Stimulated activated CD4-positive, alpha-beta T cell treated with anti-CD3 and anti-CD28 coated beads, Interleukin-12 subunit alpha, Interleukin-12 subunit beta, amount 100 ng/mL, for 4 hours (primary cell): ENCODE data around the gene P2RY14.

Experiments used
- DNase-seq: peaks from one replicate; pipeline ENCODE4 v3.0.0-alpha.2; 2020

The P2RY14 gene

DNA sequence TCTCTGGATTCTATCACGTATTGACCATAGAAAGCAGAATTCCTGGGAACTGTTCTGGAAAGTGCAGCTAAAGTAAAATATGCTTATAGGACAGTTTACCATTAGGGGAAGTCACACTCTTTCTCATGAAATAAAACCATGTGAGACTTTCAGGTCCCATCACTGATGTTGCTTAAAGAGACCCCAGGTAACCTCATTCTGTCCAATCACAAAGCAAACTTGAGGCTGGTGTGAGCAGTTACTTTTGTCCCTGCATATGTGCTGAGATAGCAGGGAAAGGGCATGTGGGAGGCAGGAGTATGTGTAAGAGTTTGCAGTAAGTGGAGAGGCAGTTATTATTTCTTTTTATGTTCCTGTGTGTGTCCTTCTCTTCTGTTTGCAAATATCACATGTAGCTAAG lies 22.2 kb upstream of the P2RY14 start:
- DNase-seq = no peak

GRCh38 chr3:151299006-151299405 lies 20.7 kb upstream of the P2RY14 start:
- no peak for DNase-seq

- no peak for DNase-seq
These were observed 19.1 kb upstream of the P2RY14 start for GRCh38 chr3:151297429-151297828.

DNA sequence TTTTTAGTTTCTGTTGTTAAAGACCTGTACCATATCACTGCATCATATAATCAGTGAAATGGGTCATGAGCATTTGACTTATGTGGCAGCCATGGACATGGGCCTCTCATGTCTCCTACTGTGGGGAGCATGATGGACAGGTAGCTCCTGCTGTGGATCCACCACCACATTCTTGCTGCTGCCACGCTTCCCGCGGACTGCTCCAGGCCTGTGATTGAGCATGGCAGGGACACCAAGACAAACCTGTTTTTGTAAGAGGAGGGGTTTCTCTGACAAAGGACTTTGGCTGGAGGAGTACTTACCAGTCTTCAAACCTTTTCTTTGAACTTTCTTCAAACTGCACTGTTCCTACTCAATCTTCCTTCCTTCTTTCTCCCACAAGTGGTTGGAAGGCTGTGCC lies 17.9 kb upstream of the P2RY14 start:
- DNase-seq = no peak

DNA sequence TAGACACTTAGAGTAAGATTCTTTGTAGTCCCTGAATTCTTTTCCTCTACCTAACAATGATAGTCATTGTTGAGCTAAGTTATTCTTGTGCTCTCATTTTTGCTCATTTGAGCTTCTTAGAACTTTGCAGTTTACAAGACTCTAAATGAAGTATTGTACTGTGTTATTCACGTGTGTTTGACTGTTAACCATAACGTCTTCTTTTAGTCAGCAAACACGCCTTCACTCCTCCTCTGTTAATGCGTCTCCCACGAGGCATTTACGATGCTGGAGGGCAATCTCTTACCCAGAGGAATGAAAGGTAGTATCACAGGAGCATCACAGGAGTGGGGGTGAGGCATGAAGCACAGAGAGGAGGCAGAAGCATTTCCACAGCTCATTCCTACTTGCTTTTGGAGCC lies 14.8 kb upstream of the P2RY14 start:
- no peak for DNase-seq

DNA sequence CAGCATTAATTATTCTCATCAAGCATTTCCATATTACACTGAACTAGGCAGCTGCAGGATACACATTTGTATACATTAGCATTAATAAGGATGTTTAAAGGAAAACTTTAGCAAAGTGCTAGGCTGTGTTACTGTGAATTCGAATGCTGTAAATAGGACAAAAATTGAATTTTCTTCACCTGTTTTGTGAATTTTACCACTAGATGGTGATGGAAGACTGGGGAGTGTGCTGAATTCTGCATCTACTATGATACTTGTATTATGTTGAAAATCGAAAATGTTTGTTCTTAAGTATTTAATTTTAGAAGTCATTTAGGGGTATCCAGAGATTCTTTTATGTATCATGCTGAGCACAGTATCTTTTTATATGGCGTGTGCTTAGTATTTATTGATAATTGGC lies 12.3 kb upstream of the P2RY14 start:
- no peak for DNase-seq

DNA sequence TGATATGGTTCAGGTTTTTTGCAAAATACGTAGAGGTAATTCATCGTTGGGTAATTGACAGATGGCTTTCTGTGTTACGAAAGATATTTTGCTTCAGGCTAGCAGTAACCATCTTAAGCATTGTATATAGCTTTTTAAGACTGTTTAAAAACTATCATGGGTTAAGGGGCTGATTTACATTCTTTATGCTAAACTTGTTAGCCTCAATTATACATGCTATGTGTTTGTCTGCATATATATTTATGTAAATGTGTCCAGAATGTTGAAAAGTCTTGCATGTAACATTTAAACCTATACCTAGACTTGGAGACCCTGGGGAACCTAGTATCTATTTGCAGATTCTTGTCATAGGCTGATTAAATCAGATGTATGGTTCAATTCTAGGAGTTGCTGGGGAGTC lies 11.1 kb upstream of the P2RY14 start:
- DNase-seq = no peak

DNA sequence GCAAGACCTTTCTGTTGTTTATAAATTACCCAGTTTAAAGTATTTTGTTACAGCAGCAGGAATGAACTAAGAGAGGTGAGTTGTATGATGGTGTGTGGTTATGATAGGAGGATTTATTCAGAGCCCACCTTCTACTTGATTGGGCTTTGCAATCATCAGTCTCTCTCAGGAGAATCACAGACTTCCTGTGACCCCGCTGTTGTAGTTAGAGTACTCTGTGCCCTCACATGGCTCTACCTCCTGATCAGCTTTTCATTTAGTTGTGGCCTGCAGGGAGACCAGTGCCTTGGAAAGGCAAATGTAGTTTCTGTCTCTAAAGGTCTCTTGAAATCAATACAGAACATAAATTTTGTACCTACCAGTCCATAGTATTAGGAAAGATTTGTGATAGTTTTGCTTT lies 7.6 kb upstream of the P2RY14 start:
- DNase-seq = no peak

- no peak for DNase-seq
These were observed 5.6 kb upstream of the P2RY14 start for GRCh38 chr3:151283907-151284461.

- no peak for DNase-seq
These were observed 5.0 kb upstream of the P2RY14 start for GRCh38 chr3:151283387-151283786.

- no peak for DNase-seq
These were observed 4.6 kb upstream of the P2RY14 start for GRCh38 chr3:151282921-151283320.

GRCh38 chr3:151281671-151282324 lies 3.5 kb upstream of the P2RY14 start:
- no peak for DNase-seq

GRCh38 chr3:151276687-151277042 lies 1.7 kb downstream of the P2RY14 start:
- no peak for DNase-seq

DNA sequence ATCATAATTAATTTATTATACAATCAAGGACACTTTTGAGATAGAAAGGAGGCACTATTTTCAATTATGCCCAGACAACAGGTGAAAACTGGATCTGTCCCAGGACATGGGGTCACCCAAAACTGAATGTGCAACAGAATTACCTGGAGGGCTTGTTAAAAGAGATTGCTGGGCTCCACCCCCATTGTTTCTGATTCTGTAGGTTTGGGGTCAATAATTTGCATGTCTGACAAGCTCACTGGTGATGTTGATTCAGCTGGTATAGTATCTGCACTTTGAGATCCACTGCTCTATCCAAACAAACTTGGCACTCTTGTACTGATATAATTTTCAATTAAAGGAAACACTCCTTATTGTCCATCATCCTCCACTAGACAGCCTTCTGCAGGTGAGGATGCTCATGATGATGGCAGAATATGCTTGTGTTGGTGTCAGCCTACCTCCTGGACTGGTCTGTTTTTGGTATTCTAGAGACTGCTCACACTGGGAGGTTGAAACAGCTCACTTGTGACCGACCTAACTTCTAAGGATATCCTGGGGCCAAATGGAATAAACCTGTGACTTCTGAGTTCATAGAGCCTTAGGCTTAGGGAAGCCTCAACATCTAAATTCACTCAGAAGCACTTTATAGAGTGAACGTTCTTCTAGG lies 2.2 kb downstream of the P2RY14 start:
- DNase-seq = no peak

DNA sequence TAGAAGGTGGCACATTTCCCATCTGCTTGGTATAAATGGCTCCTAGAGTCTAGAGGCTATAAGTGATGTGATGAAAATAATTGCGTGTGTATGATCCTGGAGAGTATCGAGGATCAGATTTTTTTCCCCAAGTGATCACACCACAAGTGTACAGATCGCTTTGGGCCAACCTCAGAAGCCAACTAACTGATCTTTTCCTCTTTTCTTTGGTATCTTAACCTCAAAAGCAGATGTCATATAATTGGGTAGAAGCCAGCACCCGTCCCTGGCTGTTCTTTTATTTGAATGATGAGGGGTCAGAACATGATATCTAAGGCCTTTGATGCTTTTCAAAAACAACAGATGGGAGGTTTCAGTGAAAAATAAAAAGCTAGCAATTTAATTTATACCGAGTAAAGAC lies 3.3 kb downstream of the P2RY14 start:
- DNase-seq = no peak

DNA sequence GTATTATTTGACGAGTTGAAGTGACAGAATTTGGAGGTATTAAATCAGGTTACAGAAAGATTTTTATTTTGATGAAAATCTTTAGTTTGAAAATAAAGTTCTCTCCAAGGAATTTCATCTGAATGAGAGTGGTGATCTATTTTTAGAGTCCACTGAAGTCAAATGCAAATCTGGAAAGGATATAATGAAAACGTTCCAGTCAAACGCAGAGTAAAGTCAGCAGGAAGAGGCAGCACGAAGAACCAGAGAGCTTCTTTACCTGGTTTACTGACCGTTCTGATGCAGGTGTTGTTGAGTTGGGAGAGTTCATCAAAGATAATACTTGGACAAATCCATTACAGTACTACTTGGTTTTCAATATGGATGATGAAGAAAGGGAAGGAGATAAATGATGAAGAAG lies 8.7 kb downstream of the P2RY14 start:
- no peak for DNase-seq

DNA sequence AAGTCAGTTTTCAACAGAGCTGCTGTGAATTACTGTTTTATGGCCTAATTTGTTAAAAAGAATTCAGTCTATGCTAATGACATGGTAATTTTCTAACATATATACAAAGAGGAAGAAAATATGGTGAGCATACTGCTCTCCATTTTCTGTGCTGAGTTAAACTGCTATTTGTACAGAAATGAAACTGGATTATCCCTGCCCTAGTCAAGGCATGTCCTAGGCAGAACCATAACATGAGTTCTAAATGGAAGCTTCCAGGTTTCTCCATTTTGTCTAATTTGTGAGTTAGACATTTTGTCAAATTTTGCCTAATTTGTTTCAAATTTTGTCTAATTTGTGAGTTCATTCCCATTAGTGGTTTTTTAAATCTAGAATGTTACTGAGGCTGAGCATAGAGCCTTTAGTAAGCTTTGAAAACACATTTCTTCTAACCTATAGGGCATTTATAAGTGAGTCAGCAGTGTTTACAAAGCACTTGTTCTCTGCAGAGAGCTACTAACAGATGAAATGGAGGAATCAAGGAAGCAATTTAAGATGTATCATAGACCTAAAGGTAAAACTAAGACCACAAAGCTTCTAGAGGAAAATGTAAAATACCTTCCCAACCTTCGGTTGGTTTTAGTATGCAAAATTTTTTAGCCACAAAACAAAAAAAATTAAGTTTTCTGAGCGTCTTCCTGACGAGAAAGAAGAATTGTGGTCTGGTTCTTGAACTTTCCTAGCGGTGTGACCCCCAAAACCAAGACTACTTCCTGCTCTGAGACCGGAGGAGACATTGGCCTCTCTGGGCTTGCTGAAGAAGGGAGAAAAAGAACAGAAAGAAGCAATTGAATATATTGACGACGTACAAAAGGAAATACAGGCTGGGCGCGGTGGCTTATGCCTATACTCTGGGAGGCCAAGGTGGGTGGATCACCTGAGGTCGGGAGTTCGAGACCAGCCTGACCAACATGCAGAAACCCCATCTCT lies 9.8 kb downstream of the P2RY14 start:
- DNase-seq = no peak

- no peak for DNase-seq
These were observed 11.3 kb downstream of the P2RY14 start for GRCh38 chr3:151267066-151267465.

GRCh38 chr3:151265866-151266265 lies 12.5 kb downstream of the P2RY14 start:
- no peak for DNase-seq

GRCh38 chr3:151265166-151265565 lies 13.2 kb downstream of the P2RY14 start:
- DNase-seq = no peak

- DNase-seq = no peak
These were observed 13.7 kb downstream of the P2RY14 start for GRCh38 chr3:151264605-151265004.

- no peak for DNase-seq
These were observed 15.3 kb downstream of the P2RY14 start for GRCh38 chr3:151262871-151263525.

DNA sequence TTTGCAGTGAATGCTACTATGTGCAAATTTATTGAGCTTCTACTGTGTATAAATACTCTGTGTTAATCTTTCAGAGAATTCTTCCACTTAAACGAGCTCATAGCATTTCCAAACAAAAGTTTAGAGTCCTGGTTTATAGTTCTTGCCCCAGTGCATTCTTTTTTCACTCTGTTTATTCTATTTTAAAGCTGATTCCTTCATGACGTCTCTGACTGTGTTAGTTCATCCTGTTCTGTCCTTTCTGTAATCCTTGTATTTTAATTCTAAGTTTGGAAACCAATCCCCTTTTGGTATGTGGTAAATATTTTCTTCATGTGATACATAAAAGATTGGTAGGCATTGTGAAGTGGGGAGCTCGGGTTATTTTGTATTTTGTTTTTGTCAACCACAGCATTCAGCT lies 18.7 kb downstream of the P2RY14 start:
- DNase-seq = no peak
